GM23338 (cell line): ENCODE results near the gene PLA2G4F. TPM values are rescaled to one million over a fixed set of nuclear protein-coding genes. Genes with fewer than 3 reads are reported as not detected.

ENCODE experiments used
- ATAC-seq: fragments of 200-7000 bp; cut with Tn5 transposase; 3 replicates; pipeline ENCODE4 v1.9.1; 2020
- DNase-seq: peaks from one replicate; pipeline ENCODE4 v3.0.0-alpha.2; 2015; ENCODE audit warnings: low spot score
- H2AFZ ChIP-seq: fragments of 200-600 bp; sonication (generic); 2 replicates; pipeline ENCODE4 v1.8.0; 2016; ENCODE audit warnings: antibody characterized with exemption, mild to moderate bottlenecking, moderate library complexity
- H3F3A ChIP-seq: fragments of 200-600 bp; sonication (generic); replicated peaks from 2 replicates; pipeline ENCODE4 v1.8.0; 2017; ENCODE audit warnings: antibody characterized with exemption, mixed run types, low read depth
- H3K27ac ChIP-seq: fragments of 200-600 bp; sonication (generic); 2 replicates; pipeline ENCODE4 v1.6.1; 2016; ENCODE audit warnings: low read depth
- H3K27me3 ChIP-seq: fragments of 200-600 bp; sonication (generic); 2 replicates; pipeline ENCODE4 v1.8.0; 2016; ENCODE audit warnings: mild to moderate bottlenecking, mixed run types, moderate library complexity; ENCODE audit not compliant: insufficient read depth
- H3K36me3 ChIP-seq: fragments of 200-600 bp; sonication (generic); 2 replicates; pipeline ENCODE4 v1.8.0; 2016; ENCODE audit warnings: mild to moderate bottlenecking; ENCODE audit not compliant: insufficient read depth
- H3K4me1 ChIP-seq: fragments of 200-600 bp; sonication (generic); 2 replicates; pipeline ENCODE4 v1.8.0; 2016; ENCODE audit warnings: mild to moderate bottlenecking, moderate library complexity; ENCODE audit not compliant: insufficient read depth
- H3K4me2 ChIP-seq: fragments of 200-600 bp; sonication (generic); 2 replicates; pipeline ENCODE4 v1.7.1; 2017; ENCODE audit warnings: mixed run types
- H3K4me3 ChIP-seq: fragments of 200-600 bp; sonication (generic); 2 replicates; pipeline ENCODE4 v1.6.1; 2016; ENCODE audit warnings: mixed run types
- H3K79me2 ChIP-seq: fragments of 200-600 bp; sonication (generic); replicated peaks from 2 replicates; pipeline ENCODE4 v1.8.0; 2017; ENCODE audit warnings: mild to moderate bottlenecking; ENCODE audit not compliant: insufficient read depth
- H3K9me2 ChIP-seq: fragments of 200-600 bp; sonication (generic); 2 replicates; pipeline ENCODE4 v1.8.0; 2017; ENCODE audit not compliant: insufficient read depth
- H4K20me1 ChIP-seq: fragments of 200-600 bp; sonication (generic); replicated peaks from 2 replicates; pipeline ENCODE4 v1.8.0; 2017; ENCODE audit warnings: mild to moderate bottlenecking; ENCODE audit not compliant: insufficient read depth
- H3K27ac Mint-ChIP-seq: 2 replicates; pipeline ENCODE4 v1.8.0; 2020; ENCODE audit warnings: inconsistent platforms, mild to moderate bottlenecking, moderate library complexity, mixed read lengths
- H3K27me3 Mint-ChIP-seq: 3 replicates; pipeline ENCODE4 v1.8.0; 2022; ENCODE audit warnings: low read depth, mild to moderate bottlenecking, moderate library complexity, mixed read lengths, inconsistent platforms; ENCODE audit not compliant: insufficient read depth, poor library complexity
- H3K36me3 Mint-ChIP-seq: 3 replicates; pipeline ENCODE4 v1.8.0; 2021; ENCODE audit warnings: low read depth, mild to moderate bottlenecking, inconsistent platforms, moderate library complexity, mixed read lengths
- H3K4me1 Mint-ChIP-seq: 3 replicates; pipeline ENCODE4 v1.8.0; 2020; ENCODE audit warnings: mild to moderate bottlenecking, inconsistent platforms, mixed read lengths
- H3K4me3 Mint-ChIP-seq: 3 replicates; pipeline ENCODE4 v1.8.0; 2021; ENCODE audit warnings: moderate library complexity, mild to moderate bottlenecking, inconsistent platforms, mixed read lengths
- H3K9me3 Mint-ChIP-seq: 3 replicates; pipeline ENCODE4 v1.8.0; 2020; ENCODE audit warnings: moderate library complexity, mild to moderate bottlenecking, inconsistent platforms, mixed read lengths
- CREB1 ChIP-seq: fragments of 250-450 bp; sonication (Bioruptor Pico); IDR thresholded peaks from 2 replicates; pipeline ENCODE4 v1.5.0; 2020; ENCODE audit warnings: low read depth, mild to moderate bottlenecking, moderate library complexity
- CTCF ChIP-seq, 2 experiments: fragments of 200-600 bp in 1 of 2; sonication (generic) in 1 of 2; conservative IDR thresholded peaks; 2 replicates each; pipeline versions ENCODE4 v1.5.1 to v1.6.1; 2016 to 2017; ENCODE audit warnings: antibody characterized with exemption in 2 of 2, low read depth in 2 of 2, mild to moderate bottlenecking in 2 of 2, moderate library complexity in 1 of 2
- EZH2 ChIP-seq: fragments of 200-600 bp; sonication (generic); IDR thresholded peaks from one replicate; pipeline ENCODE4 v1.8.0; 2017; ENCODE audit warnings: antibody characterized with exemption, mild to moderate bottlenecking, low read depth; ENCODE audit not compliant: unreplicated experiment
- EZH2phosphoT487 ChIP-seq: fragments of 200-600 bp; sonication (generic); IDR thresholded peaks from one replicate; pipeline ENCODE4 v1.8.1; 2018; ENCODE audit warnings: antibody characterized with exemption; ENCODE audit not compliant: unreplicated experiment
- JUNB ChIP-seq: IDR thresholded peaks from one replicate; pipeline ENCODE4 v1.6.1; 2016; ENCODE audit warnings: antibody characterized with exemption; ENCODE audit not compliant: unreplicated experiment
- NANOG ChIP-seq: IDR thresholded peaks from 2 replicates; pipeline ENCODE4 v1.6.1; 2016; ENCODE audit warnings: antibody characterized with exemption, borderline replicate concordance
- POLR2AphosphoS5 ChIP-seq: IDR thresholded peaks from 2 replicates; pipeline ENCODE4 v1.6.1; 2016; ENCODE audit warnings: antibody characterized with exemption, low read depth
- REST ChIP-seq: IDR thresholded peaks from one replicate; pipeline ENCODE4 v1.6.1; 2018; ENCODE audit warnings: antibody characterized with exemption; ENCODE audit not compliant: unreplicated experiment
- STAT1 ChIP-seq: IDR thresholded peaks from one replicate; pipeline ENCODE4 v1.6.1; 2016; ENCODE audit warnings: antibody characterized with exemption; ENCODE audit not compliant: unreplicated experiment
- ZNF114 ChIP-seq: fragments of 250-450 bp; sonication (Bioruptor Pico); IDR thresholded peaks from 2 replicates; pipeline ENCODE4 v1.5.0; 2020; ENCODE audit warnings: mild to moderate bottlenecking, moderate library complexity
- ZNF331 ChIP-seq: fragments of 250-450 bp; sonication (Bioruptor Pico); IDR thresholded peaks from 2 replicates; pipeline ENCODE4 v1.5.0; 2020; ENCODE audit warnings: low read depth, mild to moderate bottlenecking, moderate library complexity
- polyA plus RNA-seq: library from polyadenylated mRNA; unstranded; fragments of >200 nt; fragmentation: Nextera tagmentation; extraction: Ambion mirVana; gene quantifications from 2 replicates; pipeline ENCODE4 v1.2.1, GENCODE V29; 2016
- total RNA-seq: library from RNA; depleted of rRNA; stranded (reverse); fragments of >200 nt; shearing (Covaris generic); gene quantifications from 2 replicates; pipeline ENCODE4 v1.2.3, GENCODE V29; 2014
- TF ChIP-seq, protein P1 (sequence below): fragments of 250-450 bp; sonication (Bioruptor Pico); IDR thresholded peaks from 2 replicates; pipeline ENCODE4 v1.5.0; 2020; ENCODE audit warnings: mild to moderate bottlenecking, moderate library complexity
- TF ChIP-seq, protein P2 (sequence below): IDR thresholded peaks from 2 replicates; pipeline ENCODE4 v1.6.1; 2016; ENCODE audit warnings: antibody characterized with exemption

The PLA2G4F gene
- total and polyA plus RNA-seq, 2 experiments from 2014 or later = not detected

DNA sequence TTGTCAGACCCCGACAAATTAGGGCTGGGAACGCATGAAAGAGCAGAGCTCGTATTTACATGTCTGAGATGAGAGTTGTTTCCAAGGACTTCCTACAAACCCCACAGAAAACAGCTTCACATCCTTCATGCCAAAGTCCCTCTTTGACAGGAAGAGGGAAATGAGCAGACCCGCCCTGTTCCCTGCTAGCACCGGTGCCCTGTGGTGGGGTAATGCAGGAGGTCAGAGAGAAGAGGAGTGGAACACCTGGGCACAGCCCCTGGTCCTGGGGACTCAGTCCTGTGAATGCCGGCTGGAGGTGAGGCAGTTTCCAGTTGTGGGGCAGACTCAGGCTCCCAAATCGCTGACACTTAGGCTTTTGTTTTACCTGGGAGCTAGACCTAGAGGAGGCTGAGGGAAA is 66.1 kb downstream of the PLA2G4F start:
- ATAC-seq (no peak), DNase-seq (no peak)
- Histone ChIP-seq H3K79me2 (no peaks in the 10 kb centered on the region), H3K36me3 (no peaks in the 10 kb centered on the region), H4K20me1 (no peaks in the 10 kb centered on the region), H3K9me2 (no peaks in the 10 kb centered on the region), H3K4me1 (peaks cover 4% of the 10 kb centered on the region; the same call in 1 of the 2 replicates), H3K27ac (no peak overlapping the region), H3K27me3 (no peaks in the 10 kb centered on the region), H3K4me2 (no peak overlapping the region), H2AFZ (no peak overlapping the region; the same call in 1 of the 2 replicates), H3K4me3 (no peak overlapping the region), H3F3A (no peaks in the 10 kb centered on the region)
- H3K27ac Mint-ChIP-seq = no peak overlapping the region
- TF ChIP-seq ZNF331 (no peak), JUNB (no peak), POLR2AphosphoS5 (no peak), CREB1 (CRISPR knock-in tag) (no peak), REST (no peak), ZNF114 (CRISPR knock-in tag) (no peak), EZH2phosphoT487 (no peak), STAT1 (no peak), EZH2 (no peak), NANOG (no peak), CTCF (conservative IDR thresholded peaks at IDR 0.05; ENCODE audit: low read depth in 2 of 2) (no peak)
- TF ChIP-seq, protein P1, sequence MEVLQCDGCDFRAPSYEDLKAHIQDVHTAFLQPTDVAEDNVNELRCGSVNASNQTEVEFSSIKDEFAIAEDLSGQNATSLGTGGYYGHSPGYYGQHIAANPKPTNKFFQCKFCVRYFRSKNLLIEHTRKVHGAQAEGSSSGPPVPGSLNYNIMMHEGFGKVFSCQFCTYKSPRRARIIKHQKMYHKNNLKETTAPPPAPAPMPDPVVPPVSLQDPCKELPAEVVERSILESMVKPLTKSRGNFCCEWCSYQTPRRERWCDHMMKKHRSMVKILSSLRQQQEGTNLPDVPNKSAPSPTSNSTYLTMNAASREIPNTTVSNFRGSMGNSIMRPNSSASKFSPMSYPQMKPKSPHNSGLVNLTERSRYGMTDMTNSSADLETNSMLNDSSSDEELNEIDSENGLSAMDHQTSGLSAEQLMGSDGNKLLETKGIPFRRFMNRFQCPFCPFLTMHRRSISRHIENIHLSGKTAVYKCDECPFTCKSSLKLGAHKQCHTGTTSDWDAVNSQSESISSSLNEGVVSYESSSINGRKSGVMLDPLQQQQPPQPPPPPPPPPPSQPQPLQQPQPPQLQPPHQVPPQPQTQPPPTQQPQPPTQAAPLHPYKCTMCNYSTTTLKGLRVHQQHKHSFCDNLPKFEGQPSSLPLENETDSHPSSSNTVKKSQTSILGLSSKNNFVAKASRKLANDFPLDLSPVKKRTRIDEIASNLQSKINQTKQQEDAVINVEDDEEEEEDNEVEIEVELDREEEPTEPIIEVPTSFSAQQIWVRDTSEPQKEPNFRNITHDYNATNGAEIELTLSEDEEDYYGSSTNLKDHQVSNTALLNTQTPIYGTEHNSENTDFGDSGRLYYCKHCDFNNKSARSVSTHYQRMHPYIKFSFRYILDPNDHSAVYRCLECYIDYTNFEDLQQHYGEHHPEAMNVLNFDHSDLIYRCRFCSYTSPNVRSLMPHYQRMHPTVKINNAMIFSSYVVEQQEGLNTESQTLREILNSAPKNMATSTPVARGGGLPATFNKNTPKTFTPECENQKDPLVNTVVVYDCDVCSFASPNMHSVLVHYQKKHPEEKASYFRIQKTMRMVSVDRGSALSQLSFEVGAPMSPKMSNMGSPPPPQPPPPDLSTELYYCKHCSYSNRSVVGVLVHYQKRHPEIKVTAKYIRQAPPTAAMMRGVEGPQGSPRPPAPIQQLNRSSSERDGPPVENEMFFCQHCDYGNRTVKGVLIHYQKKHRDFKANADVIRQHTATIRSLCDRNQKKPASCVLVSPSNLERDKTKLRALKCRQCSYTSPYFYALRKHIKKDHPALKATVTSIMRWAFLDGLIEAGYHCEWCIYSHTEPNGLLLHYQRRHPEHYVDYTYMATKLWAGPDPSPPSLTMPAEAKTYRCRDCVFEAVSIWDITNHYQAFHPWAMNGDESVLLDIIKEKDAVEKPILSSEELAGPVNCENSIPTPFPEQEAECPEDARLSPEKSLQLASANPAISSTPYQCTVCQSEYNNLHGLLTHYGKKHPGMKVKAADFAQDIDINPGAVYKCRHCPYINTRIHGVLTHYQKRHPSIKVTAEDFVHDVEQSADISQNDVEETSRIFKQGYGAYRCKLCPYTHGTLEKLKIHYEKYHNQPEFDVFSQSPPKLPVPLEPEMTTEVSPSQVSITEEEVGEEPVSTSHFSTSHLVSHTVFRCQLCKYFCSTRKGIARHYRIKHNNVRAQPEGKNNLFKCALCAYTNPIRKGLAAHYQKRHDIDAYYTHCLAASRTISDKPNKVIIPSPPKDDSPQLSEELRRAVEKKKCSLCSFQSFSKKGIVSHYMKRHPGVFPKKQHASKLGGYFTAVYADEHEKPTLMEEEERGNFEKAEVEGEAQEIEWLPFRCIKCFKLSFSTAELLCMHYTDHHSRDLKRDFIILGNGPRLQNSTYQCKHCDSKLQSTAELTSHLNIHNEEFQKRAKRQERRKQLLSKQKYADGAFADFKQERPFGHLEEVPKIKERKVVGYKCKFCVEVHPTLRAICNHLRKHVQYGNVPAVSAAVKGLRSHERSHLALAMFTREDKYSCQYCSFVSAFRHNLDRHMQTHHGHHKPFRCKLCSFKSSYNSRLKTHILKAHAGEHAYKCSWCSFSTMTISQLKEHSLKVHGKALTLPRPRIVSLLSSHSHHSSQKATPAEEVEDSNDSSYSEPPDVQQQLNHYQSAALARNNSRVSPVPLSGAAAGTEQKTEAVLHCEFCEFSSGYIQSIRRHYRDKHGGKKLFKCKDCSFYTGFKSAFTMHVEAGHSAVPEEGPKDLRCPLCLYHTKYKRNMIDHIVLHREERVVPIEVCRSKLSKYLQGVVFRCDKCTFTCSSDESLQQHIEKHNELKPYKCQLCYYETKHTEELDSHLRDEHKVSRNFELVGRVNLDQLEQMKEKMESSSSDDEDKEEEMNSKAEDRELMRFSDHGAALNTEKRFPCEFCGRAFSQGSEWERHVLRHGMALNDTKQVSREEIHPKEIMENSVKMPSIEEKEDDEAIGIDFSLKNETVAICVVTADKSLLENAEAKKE = no peak
- TF ChIP-seq, protein P2, sequence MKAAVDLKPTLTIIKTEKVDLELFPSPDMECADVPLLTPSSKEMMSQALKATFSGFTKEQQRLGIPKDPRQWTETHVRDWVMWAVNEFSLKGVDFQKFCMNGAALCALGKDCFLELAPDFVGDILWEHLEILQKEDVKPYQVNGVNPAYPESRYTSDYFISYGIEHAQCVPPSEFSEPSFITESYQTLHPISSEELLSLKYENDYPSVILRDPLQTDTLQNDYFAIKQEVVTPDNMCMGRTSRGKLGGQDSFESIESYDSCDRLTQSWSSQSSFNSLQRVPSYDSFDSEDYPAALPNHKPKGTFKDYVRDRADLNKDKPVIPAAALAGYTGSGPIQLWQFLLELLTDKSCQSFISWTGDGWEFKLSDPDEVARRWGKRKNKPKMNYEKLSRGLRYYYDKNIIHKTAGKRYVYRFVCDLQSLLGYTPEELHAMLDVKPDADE = no peak
- peaks cover 9% of the 10 kb centered on the region for H3K27me3 Mint-ChIP-seq
- no peak overlapping the region for H3K4me3 Mint-ChIP-seq
- H3K36me3 Mint-ChIP-seq = no peaks in the 10 kb centered on the region
- H3K4me1 Mint-ChIP-seq = peaks cover 17% of the 10 kb centered on the region
- no peaks in the 10 kb centered on the region for H3K9me3 Mint-ChIP-seq
